Panc1 (cell line): Measurements from ENCODE around the gene MFSD12. TPM values are rescaled to one million over a fixed set of nuclear protein-coding genes. Genes with fewer than 3 reads are reported as not detected.

Source experiments
- ATAC-seq: fragments of 200-7000 bp; cut with Tn5 transposase; 2 replicates; pipeline ENCODE4 v1.9.1; 2020; ENCODE audit warnings: mild to moderate bottlenecking, moderate library complexity
- BruUV-seq: library from RNA; stranded (reverse); fragments of 400-500 nt; replicated peaks from 2 replicates; lab custom pipeline; 2021; lab: Mats Ljungman, UMichigan
- CTCF ChIA-PET: fragments of 300-600 bp; sonication (Branson Sonifier 250); formaldehyde crosslinking; loops from one replicate; lab custom pipeline; 2022; ENCODE audit warnings: antibody characterized with exemption; lab: Charles Lee
- POLR2A ChIA-PET: fragments of 300-600 bp; sonication (Branson Sonifier 250); formaldehyde crosslinking; loops from one replicate; lab custom pipeline; 2022; ENCODE audit warnings: antibody characterized with exemption; lab: Charles Lee
- DNase-seq: peaks from one replicate; pipeline ENCODE4 v3.0.0-alpha.2; 2010; ENCODE audit warnings: low read depth, low spot score
- H3K27ac ChIP-seq: 2 replicates; pipeline ENCODE4 v1.5.1; 2011; ENCODE audit warnings: mild to moderate bottlenecking, low read length, inconsistent platforms
- H3K27me3 ChIP-seq: fragments of 200-500 bp; sonication (Bioruptor generic); 2 replicates; pipeline ENCODE4 v1.6.0; 2014; ENCODE audit warnings: low read length, inconsistent platforms; ENCODE audit not compliant: control insufficient read depth, insufficient read depth
- H3K36me3 ChIP-seq: fragments of 200-500 bp; sonication (Bioruptor generic); 2 replicates; pipeline ENCODE4 v1.5.1; 2014; ENCODE audit warnings: inconsistent platforms, mild to moderate bottlenecking, low read length, moderate library complexity; ENCODE audit not compliant: control insufficient read depth, insufficient read depth
- H3K4me1 ChIP-seq: 2 replicates; pipeline ENCODE4 v1.5.1; 2011; ENCODE audit warnings: inconsistent platforms, mild to moderate bottlenecking, low read length, moderate library complexity; ENCODE audit not compliant: control insufficient read depth, insufficient read depth
- H3K4me3 ChIP-seq, 2 experiments: 2 replicates each; pipeline ENCODE4 v1.5.1; 2011 to 2012; ENCODE audit warnings: low read depth in 2 of 2, low read length in 2 of 2, mild to moderate bottlenecking in 2 of 2, inconsistent platforms in 1 of 2, moderate library complexity in 1 of 2
- H3K9me3 ChIP-seq: fragments of 200-500 bp; sonication (Bioruptor generic); 2 replicates; pipeline ENCODE4 v1.5.1; 2014; ENCODE audit warnings: low read depth, mild to moderate bottlenecking, inconsistent platforms, low read length, moderate library complexity; ENCODE audit not compliant: control insufficient read depth, insufficient read depth
- POLR2AphosphoS5 ChIP-seq: IDR thresholded peaks from 2 replicates; pipeline ENCODE4 v1.6.1; 2012; ENCODE audit warnings: mild to moderate bottlenecking, low read depth, low read length, moderate library complexity
- REST ChIP-seq, 2 experiments: IDR thresholded peaks; 2 replicates each; pipeline ENCODE4 v1.6.1; 2011 to 2012; ENCODE audit warnings: low read depth in 2 of 2, control low read depth in 1 of 2, low read length in 1 of 2, mild to moderate bottlenecking in 1 of 2, moderate library complexity in 1 of 2; ENCODE audit not compliant: insufficient read depth in 1 of 2
- SIN3A ChIP-seq: IDR thresholded peaks from 2 replicates; pipeline ENCODE4 v1.6.1; 2012; ENCODE audit warnings: low read depth, mild to moderate bottlenecking, low read length, moderate library complexity, borderline replicate concordance; ENCODE audit not compliant: insufficient read depth
- TCF7L2 ChIP-seq: IDR thresholded peaks from 2 replicates; pipeline ENCODE4 v1.6.1; 2011; ENCODE audit warnings: mild to moderate bottlenecking, low read depth, low read length, inconsistent platforms
- in situ Hi-C: cut with HindIII; loops from 2 replicates; pipeline ENCODE4 v1.10.0; 2016; ENCODE audit warnings: low sequenced_read_pairs, low pct_unique_long_range_greater_than_20kb
- intact Hi-C: fragments of 100-400 bp; cut with micrococcal nuclease; formaldehyde crosslinking; loops from one replicate; pipeline ENCODE4 v1.10.0; 2022; ENCODE audit not compliant: unreplicated experiment
- total RNA-seq: library from RNA; stranded (reverse); gene quantifications from one replicate; pipeline ENCODE4 v1.2.1, GENCODE V29; 2021; ENCODE audit not compliant: unreplicated experiment
- TF ChIP-seq, protein P1 (sequence below): fragments of 450-650 bp; IDR thresholded peaks from 2 replicates; pipeline ENCODE4 v1.5.1; 2017; ENCODE audit warnings: mild to moderate bottlenecking

MFSD12 gene
- total RNA-seq, 1 experiment from 2014 or later = 98.8 TPM

GRCh38 chr19:3547767-3548282 lies 9.6 kb downstream of the MFSD12 start:
- DNase-seq (no peak), ATAC-seq (no peak)
- Histone ChIP-seq H3K36me3 (0 out of 2 replicates have a peak, but pooled peaks cover 3% of the 10 kb centered on the region), H3K9me3 (no peaks in the 10 kb centered on the region), H3K4me1 (no peaks in the 10 kb centered on the region), H3K27me3 (no peaks in the 10 kb centered on the region), H3K4me3 (no peak overlapping the region), H3K27ac (no peak overlapping the region)
- in situ Hi-C loops = no loop called here
- TF ChIP-seq POLR2AphosphoS5 (no peak), SIN3A (no peak), TCF7L2 (no peak), REST (IDR thresholded peaks at IDR 0.05; ENCODE audit: insufficient read depth in 1 of 2, low read depth in 2 of 2, low read length in 1 of 2) (no peak)
- TF ChIP-seq, protein P1, sequence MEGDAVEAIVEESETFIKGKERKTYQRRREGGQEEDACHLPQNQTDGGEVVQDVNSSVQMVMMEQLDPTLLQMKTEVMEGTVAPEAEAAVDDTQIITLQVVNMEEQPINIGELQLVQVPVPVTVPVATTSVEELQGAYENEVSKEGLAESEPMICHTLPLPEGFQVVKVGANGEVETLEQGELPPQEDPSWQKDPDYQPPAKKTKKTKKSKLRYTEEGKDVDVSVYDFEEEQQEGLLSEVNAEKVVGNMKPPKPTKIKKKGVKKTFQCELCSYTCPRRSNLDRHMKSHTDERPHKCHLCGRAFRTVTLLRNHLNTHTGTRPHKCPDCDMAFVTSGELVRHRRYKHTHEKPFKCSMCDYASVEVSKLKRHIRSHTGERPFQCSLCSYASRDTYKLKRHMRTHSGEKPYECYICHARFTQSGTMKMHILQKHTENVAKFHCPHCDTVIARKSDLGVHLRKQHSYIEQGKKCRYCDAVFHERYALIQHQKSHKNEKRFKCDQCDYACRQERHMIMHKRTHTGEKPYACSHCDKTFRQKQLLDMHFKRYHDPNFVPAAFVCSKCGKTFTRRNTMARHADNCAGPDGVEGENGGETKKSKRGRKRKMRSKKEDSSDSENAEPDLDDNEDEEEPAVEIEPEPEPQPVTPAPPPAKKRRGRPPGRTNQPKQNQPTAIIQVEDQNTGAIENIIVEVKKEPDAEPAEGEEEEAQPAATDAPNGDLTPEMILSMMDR = peak; percentile 48; the same call in 1 of the 2 replicates
- BruUV-seq = no TSS peak
- ChIA-PET CTCF (no interaction called here), POLR2A (no interaction called here)
- intact Hi-C loops = no loop called here

DNA sequence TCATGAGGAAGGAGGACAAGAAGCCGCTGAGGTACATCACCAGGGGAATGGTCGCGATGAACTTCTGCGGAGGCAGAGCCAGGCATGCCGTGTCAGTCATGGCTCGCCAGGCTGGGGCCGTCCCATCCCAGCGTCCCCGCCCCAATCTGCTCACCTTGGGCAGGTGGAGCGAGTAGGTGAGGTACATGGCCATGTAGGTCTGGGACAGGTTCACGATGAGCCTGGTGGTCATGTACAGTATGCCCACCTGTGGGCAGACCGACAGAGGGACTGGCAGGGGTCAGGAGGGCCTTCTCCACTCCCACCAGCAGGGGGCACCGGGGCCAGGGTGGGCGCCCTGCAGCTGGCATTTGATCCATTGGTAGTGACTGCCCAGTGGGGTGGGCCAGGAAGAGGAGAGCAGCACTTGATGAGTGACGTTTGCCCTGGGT lies 10.1 kb downstream of the MFSD12 start:
- DNase-seq (no peak), ATAC-seq (no peak)
- in situ Hi-C loops = no loop called here
- H3K9me3 ChIP-seq = no peaks in the 10 kb centered on the region
- CTCF ChIA-PET = no interaction called here
- intact Hi-C loops = no loop called here
- no peak overlapping the region for H3K4me3 ChIP-seq
- no peaks in the 10 kb centered on the region for H3K27me3 ChIP-seq
- TF ChIP-seq REST (IDR thresholded peaks at IDR 0.05; ENCODE audit: insufficient read depth in 1 of 2, low read depth in 2 of 2, low read length in 1 of 2) (no peak), SIN3A (no peak), TCF7L2 (no peak), POLR2AphosphoS5 (no peak)
- TF ChIP-seq, protein P1 = peak; percentile 73
- POLR2A ChIA-PET = interaction anchor here (0.5 kb wide), 1 partner anchor 1341 kb away, joined by 3 read pairs; no protein-coding TSS in a partner anchor
- 0 out of 2 replicates have a peak, but pooled peaks cover 3% of the 10 kb centered on the region for H3K36me3 ChIP-seq
- BruUV-seq = no TSS peak
- no peak overlapping the region for H3K27ac ChIP-seq
- no peaks in the 10 kb centered on the region for H3K4me1 ChIP-seq
